Brain microvascular endothelial cell (primary cell): ENCODE data around the gene CENPF.
"Not testable (repeated sequence)": the region's sequence is repeated elsewhere in the genome, so short reads cannot be mapped to it uniquely, and the experiment has no call there.

Experiments
- DNase-seq: peaks from one replicate; pipeline ENCODE4 v3.0.0-alpha.2; 2020
- H3K27ac ChIP-seq: fragments of 250-450 bp; sonication (Bioruptor Pico); 2 replicates; pipeline ENCODE4 v1.5.1; 2020; ENCODE audit warnings: mild to moderate bottlenecking, moderate library complexity
- H3K27me3 ChIP-seq: fragments of 250-450 bp; sonication (Bioruptor Pico); replicated peaks from 2 replicates; pipeline ENCODE4 v1.5.1; 2020; ENCODE audit warnings: mild to moderate bottlenecking
- H3K36me3 ChIP-seq: fragments of 250-450 bp; sonication (Bioruptor Pico); replicated peaks from 2 replicates; pipeline ENCODE4 v1.5.1; 2020; ENCODE audit warnings: mild to moderate bottlenecking
- H3K4me3 ChIP-seq: 2 replicates; pipeline ENCODE4 v1.5.1; 2011; ENCODE audit warnings: low read depth, mild to moderate bottlenecking, control low read depth, low read length, moderate library complexity
- in situ Hi-C: cut with HindIII; loops from 2 replicates; pipeline ENCODE4 v1.10.0; 2017; ENCODE audit warnings: low sequenced_read_pairs, low pct_ligation_motif_present
- TF ChIP-seq, protein P1 (sequence below): IDR thresholded peaks from 2 replicates; pipeline ENCODE4 v1.5.1; 2011; ENCODE audit warnings: low read depth, mild to moderate bottlenecking, moderate library complexity, low read length, control low read depth, inconsistent platforms; ENCODE audit errors: missing control alignments

The CENPF gene

DNA sequence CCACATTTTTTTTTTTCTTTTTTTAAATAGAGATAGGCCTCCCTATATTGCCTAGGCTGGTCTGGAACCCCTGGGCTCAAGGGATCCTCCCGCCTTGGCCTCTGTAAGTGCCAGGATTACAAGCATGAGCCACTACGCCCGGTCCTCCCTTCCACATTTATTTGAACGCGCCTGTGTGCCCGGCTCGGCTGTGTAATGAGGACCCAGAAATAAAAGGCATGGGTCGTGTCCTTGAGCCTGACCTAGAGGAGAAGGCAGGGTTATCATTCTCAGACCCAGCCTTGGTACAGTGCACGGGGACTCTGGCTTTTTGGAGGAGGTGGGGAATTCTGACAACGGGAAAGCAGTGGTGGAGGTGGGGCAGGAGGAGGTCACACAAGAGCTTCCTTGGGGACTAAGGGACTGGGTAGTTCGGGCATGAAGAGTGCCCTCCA, 841 bp downstream of the CENPF start:
- no peak for DNase-seq
- H3K4me3 ChIP-seq = peak overlapping the region; percentile 90
- in situ Hi-C loops = no loop called here
- no peak overlapping the region for H3K27ac ChIP-seq
- TF ChIP-seq, protein P1, sequence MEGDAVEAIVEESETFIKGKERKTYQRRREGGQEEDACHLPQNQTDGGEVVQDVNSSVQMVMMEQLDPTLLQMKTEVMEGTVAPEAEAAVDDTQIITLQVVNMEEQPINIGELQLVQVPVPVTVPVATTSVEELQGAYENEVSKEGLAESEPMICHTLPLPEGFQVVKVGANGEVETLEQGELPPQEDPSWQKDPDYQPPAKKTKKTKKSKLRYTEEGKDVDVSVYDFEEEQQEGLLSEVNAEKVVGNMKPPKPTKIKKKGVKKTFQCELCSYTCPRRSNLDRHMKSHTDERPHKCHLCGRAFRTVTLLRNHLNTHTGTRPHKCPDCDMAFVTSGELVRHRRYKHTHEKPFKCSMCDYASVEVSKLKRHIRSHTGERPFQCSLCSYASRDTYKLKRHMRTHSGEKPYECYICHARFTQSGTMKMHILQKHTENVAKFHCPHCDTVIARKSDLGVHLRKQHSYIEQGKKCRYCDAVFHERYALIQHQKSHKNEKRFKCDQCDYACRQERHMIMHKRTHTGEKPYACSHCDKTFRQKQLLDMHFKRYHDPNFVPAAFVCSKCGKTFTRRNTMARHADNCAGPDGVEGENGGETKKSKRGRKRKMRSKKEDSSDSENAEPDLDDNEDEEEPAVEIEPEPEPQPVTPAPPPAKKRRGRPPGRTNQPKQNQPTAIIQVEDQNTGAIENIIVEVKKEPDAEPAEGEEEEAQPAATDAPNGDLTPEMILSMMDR = no peak
- no peaks in the 10 kb centered on the region for H3K36me3 ChIP-seq
- no peaks in the 10 kb centered on the region for H3K27me3 ChIP-seq

DNA sequence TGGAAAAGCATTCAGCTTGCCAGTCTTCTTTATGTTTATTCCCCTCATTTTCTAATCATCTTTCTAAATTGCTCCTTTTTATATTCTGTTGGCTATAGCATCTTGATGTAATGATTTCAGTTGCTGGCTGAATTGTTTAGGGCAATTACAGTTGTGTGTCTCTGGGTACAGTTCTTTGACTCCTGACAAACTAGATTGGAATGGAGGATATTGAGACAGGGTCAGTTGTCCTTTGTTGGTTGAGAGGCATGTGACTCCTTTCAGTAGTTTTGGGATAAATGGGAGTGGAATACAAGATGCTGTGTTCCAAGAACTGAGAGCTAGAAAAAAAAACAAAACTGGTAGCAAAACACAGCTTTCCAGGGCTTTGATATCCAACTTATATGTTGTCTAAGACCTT, 1.5 kb downstream of the CENPF start:
- no peak overlapping the region for H3K27ac ChIP-seq

DNA sequence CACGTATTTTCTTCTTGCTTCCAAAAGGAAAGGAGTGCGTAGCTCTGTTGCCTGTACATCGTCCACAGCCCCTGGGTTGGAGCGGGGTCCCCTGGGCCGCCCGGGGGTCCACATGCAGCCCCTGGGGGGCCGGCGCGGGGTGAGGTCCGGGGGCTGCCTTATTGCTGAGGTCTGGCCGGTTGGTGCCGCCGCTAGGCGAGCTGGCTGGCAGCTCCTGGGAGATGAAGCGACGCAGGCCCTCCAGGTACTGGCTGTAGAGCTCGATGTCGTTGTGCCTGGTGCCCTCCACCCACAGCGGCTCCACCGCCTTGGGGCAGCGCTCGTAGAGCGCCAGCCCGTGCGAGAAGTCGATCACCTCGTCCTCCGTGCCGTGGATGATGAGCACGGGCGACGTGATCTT, 2.5 kb downstream of the CENPF start:
- H3K27ac ChIP-seq, DNase-seq, H3K27me3 ChIP-seq, in situ Hi-C loops, H3K4me3 ChIP-seq, H3K36me3 ChIP-seq: not testable (repeated sequence)

More for the DNA sequence above, 1.5 kb downstream of the CENPF start:
- no peak for DNase-seq
- H3K36me3 ChIP-seq = no peaks in the 10 kb centered on the region
- TF ChIP-seq, protein P1 = no peak
- no peaks in the 10 kb centered on the region for H3K27me3 ChIP-seq
- in situ Hi-C loops = no loop called here
- H3K4me3 ChIP-seq = peak overlapping the region; percentile 90

DNA sequence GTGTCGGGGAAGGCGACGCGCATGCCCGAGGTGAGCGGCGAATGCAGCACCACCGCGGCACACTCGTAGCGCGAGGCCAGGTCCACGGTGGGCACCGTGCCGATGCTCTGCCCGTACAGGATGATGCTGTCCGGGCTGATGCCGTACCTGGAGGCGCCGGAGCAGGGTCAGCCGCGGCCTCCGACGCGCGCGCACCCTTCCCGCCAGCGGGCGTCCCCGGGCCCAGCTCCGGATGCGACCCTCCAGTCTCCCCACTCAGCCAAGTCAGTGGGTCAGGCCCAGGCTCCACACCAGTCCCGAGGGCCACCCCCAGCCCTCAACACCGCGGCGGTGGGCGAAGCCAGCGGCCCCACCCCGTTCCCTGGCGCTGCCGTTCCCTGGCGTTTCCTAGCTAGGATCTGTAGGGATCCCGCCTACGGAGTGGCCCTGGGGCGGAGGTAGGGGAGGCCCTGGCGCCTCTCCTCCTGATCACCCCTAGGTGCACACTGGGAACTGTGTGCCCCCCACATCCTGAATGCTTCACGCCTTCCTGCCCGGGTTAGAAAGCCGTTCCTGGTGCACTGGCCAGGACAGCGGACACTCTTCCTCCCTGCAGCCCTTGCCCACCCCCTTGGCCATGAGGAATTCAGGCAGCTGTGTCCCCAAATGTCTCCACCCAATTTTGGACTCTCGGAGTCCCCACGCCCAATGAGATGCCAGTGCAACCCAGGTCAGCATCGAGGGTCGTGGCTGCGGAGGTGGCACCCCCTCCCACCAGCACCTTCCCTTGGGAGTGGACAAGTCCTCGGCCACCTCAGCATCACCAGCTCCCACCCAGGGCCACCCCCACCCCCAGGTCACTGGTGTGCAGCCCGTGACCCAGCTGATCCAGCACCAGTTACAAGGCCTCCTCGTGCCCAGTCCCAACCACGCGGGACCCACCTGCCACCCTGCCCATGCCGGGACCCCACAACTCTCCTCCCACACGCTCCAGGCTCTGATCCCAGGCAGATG, 3.2 kb downstream of the CENPF start:
- H3K36me3 ChIP-seq, in situ Hi-C loops, H3K4me3 ChIP-seq, DNase-seq, H3K27me3 ChIP-seq, H3K27ac ChIP-seq: not testable (repeated sequence)

DNA sequence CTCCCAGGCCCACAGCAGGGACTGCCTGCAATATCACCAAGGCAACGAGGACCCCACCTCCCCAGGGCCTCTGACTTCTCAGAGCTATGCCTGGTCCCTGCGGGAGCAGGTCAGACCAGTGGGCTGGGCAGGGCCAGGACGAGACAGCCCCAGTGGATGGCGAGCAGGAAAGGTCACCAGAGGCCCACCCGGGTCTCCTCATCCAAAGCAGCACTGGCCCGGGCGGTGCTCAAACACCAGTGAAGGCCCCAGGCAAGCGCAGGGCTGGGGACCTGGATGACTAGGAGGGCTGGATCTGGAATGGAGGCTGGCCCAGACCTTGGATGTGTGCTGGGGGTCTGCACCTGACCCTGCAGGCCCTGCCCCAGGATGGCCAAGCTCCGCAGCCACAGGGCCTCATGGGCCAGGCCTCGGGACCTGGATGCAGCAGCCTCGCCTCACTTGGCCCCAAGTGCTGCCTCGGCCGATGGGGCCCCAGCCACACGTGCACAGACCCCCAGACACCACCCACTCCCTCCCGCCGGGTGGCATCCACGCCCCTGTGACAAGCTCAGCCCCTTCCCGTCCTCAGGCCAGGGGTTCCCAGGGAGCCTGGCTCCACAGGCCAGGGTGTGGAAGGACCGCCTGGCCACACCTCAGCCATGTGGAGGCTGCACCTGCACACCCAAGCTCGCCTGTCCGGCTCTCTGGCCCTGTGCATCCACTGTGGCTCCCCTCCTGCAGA, 4.7 kb downstream of the CENPF start:
- H3K36me3 ChIP-seq, H3K4me3 ChIP-seq, H3K27me3 ChIP-seq, DNase-seq, in situ Hi-C loops, H3K27ac ChIP-seq: not testable (repeated sequence)

DNA sequence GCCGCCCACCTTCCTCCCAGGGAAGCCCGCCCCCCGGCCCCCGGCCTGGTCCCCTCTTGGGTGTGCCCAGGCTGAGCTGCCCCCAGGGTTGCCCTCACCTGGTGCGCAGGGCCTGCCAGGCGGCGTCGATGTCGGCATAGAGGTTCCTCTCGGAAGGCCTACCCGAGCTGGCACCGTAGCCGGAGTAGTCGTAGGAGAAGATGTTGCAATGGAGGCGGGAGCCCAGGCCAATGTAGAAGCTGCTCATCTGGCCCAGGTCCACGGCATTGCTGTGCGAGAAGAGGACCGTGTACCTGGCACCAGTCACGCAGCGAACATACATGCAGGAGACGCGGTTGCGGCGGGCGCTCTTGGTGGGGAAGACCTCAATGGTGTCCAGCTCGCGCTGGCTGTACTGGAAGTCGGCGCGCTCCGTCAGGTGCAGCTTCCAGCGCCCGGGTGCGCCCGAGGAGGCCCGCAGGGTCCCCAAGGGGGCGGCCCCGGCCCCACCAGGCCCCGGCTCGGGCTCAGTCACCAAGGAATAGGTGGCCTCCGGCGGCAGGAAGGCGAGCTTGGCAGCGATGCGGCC, 5.3 kb downstream of the CENPF start:
- DNase-seq, H3K4me3 ChIP-seq, H3K36me3 ChIP-seq, H3K27me3 ChIP-seq, in situ Hi-C loops, H3K27ac ChIP-seq: not testable (repeated sequence)

DNA sequence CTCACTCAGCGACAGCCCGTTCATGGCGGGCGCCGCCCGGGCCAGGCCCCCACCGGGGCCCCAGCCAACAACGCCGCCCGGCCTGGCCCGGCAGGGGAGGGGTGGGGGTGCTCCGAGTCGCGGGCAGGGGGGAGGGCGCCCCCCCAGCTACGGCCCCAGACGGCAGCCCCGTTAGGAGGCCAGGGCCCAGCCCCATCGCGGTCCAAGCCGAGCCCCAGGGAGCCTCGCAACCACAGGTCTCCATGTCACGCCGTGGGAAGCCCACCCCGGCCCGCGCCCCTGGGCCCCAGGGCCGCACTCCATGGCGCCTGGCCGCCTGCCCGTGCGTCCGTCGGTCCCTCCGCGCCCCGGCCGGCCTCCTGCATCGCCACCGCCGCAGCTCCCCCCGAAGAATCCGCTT, 5.8 kb downstream of the CENPF start:
- H3K4me3 ChIP-seq, DNase-seq, H3K36me3 ChIP-seq, H3K27ac ChIP-seq, in situ Hi-C loops, H3K27me3 ChIP-seq: not testable (repeated sequence)

DNA sequence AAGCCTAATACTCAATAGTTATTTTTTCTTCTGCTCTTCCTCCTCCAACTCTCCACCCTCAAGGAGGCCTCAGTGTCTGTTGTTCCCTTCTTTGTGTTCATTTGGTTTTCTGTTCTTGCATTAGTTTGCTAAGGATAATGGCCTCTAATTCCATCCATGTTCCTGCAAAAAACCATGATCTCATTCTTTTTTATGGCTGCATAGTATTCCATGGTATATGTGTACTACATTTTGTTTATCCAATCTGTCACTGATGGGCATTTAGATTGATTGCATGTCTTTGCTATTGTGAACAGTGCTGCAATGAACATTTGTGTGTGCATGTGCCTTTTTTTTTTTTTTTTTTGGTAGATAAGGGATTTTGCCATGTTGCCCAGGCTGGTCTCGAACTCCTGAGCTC, 6.7 kb downstream of the CENPF start:
- Histone ChIP-seq H3K4me3 (no peak overlapping the region), H3K27me3 (no peaks in the 10 kb centered on the region), H3K36me3 (no peaks in the 10 kb centered on the region), H3K27ac (no peak overlapping the region)
- TF ChIP-seq, protein P1 = no peak
- in situ Hi-C loops = no loop called here
- no peak for DNase-seq

DNA sequence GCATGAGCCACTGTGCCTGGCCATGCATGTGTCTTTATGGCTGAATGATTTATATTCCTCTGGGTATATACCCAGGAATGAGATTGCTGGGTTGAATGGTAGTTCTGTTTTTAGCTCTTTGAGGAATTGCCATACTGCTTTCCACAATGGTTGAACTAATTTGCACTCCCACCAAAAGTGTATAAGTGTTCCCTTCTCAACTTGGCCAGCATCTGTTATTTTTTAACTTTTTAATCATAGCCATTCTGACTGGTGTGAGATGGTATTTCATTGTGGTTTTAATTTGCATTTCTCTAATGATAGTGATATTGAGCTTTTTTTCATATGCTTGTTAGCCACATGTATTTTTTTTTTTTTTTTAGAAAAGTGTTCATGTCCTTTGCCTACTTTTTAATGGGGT, 7.1 kb downstream of the CENPF start:
- H3K4me3 ChIP-seq, H3K27ac ChIP-seq, in situ Hi-C loops, DNase-seq, H3K27me3 ChIP-seq, H3K36me3 ChIP-seq: not testable (repeated sequence)
